H1 (cell line): ENCODE data around the gene SLC7A10. TPM values are rescaled to one million over a fixed set of nuclear protein-coding genes. Genes with fewer than 3 reads are reported as not detected.

Source experiments
- CTCF ChIA-PET: fragments of 300-600 bp; sonication (Branson Sonifier 250); formaldehyde crosslinking; loops from one replicate; lab custom pipeline; 2021; ENCODE audit not compliant: partially characterized antibody; lab: Charles Lee
- POLR2A ChIA-PET: fragments of 300-600 bp; sonication (Branson Sonifier 250); formaldehyde crosslinking; loops from one replicate; lab custom pipeline; 2021; ENCODE audit warnings: inconsistent platforms; ENCODE audit not compliant: partially characterized antibody; lab: Charles Lee
- DNase-seq, 2 experiments: peaks; one replicate each; pipeline versions ENCODE4 v3.0.0 to v3.0.0-alpha.2; 2010 to 2022; ENCODE audit warnings: low spot score in 2 of 2, low read depth in 1 of 2, mixed read lengths in 1 of 2
- FAIRE-seq: peaks from 2 replicates; lab custom pipeline; 2011; peaks lifted over from hg19 to GRCh38; lab: Jason Lieb, UNC
- H2AFZ ChIP-seq: 2 replicates; pipeline ENCODE4 v1.8.1; 2012; ENCODE audit warnings: low read length, inconsistent platforms
- H2AK5ac ChIP-seq: 2 replicates; pipeline ENCODE4 v1.6.1; 2013; ENCODE audit warnings: low read depth, low read length
- H2BK120ac ChIP-seq: replicated peaks from 2 replicates; pipeline ENCODE3; 2013; ENCODE audit warnings: low read depth, low read length, inconsistent platforms
- H2BK12ac ChIP-seq: 2 replicates; pipeline ENCODE4 v1.6.1; 2013; ENCODE audit warnings: low read depth, low read length
- H2BK15ac ChIP-seq: 2 replicates; pipeline ENCODE4 v1.6.1; 2013; ENCODE audit warnings: low read length
- H2BK20ac ChIP-seq: 2 replicates; pipeline ENCODE4 v1.6.1; 2013; ENCODE audit warnings: low read length
- H2BK5ac ChIP-seq: 2 replicates; pipeline ENCODE4 v1.6.1; 2013; ENCODE audit warnings: low read depth, low read length
- H3K14ac ChIP-seq: 2 replicates; pipeline ENCODE4 v1.6.1; 2013; ENCODE audit warnings: inconsistent platforms; ENCODE audit not compliant: insufficient read length
- H3K18ac ChIP-seq: 2 replicates; pipeline ENCODE4 v1.6.1; 2013; ENCODE audit warnings: low read length; ENCODE audit errors: extremely low read depth
- H3K23ac ChIP-seq: 2 replicates; pipeline ENCODE4 v1.6.1; 2013; ENCODE audit warnings: inconsistent platforms; ENCODE audit not compliant: insufficient read length
- H3K23me2 ChIP-seq: 2 replicates; pipeline ENCODE4 v1.6.1; 2013; ENCODE audit warnings: low read depth, low read length
- H3K27ac ChIP-seq: 2 replicates; pipeline ENCODE4 v1.6.1; 2011; ENCODE audit warnings: low read depth, low read length, inconsistent platforms
- H3K27me3 ChIP-seq, 4 experiments: replicated peaks in 1 of 4; 1 replicate in 1 of 4; 2 replicates in 3 of 4; pipeline versions ENCODE4 v1.6.1 to v1.8.1; 2011 to 2013; ENCODE audit warnings: low read length in 3 of 4, mild to moderate bottlenecking in 3 of 4, inconsistent platforms in 2 of 4, mixed read lengths in 2 of 4, moderate library complexity in 1 of 4; ENCODE audit not compliant: control insufficient read depth in 3 of 4, insufficient read depth in 3 of 4; ENCODE audit errors: extremely low read depth in 1 of 4
- H3K36me3 ChIP-seq, 4 experiments: 2 replicates each; pipeline versions ENCODE4 v1.6.1 to v1.8.1; 2011 to 2013; ENCODE audit warnings: mild to moderate bottlenecking in 4 of 4, low read length in 3 of 4, moderate library complexity in 2 of 4, control low read depth in 1 of 4, inconsistent platforms in 1 of 4; ENCODE audit not compliant: insufficient read depth in 4 of 4, control insufficient read depth in 2 of 4
- H3K4ac ChIP-seq: replicated peaks from 2 replicates; pipeline ENCODE3; 2013; ENCODE audit warnings: low read length, low read depth, mixed read lengths, inconsistent platforms; ENCODE audit not compliant: insufficient read length
- H3K4me1 ChIP-seq, 4 experiments: replicated peaks in 1 of 4; 1 replicate in 1 of 4; 2 replicates in 3 of 4; pipeline versions ENCODE4 v1.6.1 to v1.8.1; 2011 to 2013; ENCODE audit warnings: low read length in 3 of 4, inconsistent platforms in 2 of 4, mixed read lengths in 1 of 4; ENCODE audit not compliant: insufficient read depth in 4 of 4, control insufficient read depth in 3 of 4
- H3K4me2 ChIP-seq, 2 experiments: 2 replicates each; pipeline versions ENCODE4 v1.6.1 to v1.8.1; 2011 to 2013; ENCODE audit warnings: low read depth in 2 of 2, low read length in 2 of 2, control low read depth in 1 of 2, inconsistent platforms in 1 of 2, mild to moderate bottlenecking in 1 of 2; ENCODE audit not compliant: insufficient read depth in 1 of 2
- H3K4me3 ChIP-seq, 4 experiments: fragments of 200-600, 300-600 bp in 1 of 4; sonication (generic), shearing (Covaris generic), sonication (Bioruptor Twin) in 1 of 4; 2 replicates each; pipeline versions ENCODE4 v1.5.1 to v1.8.1; 2011 to 2016; ENCODE audit warnings: low read length in 4 of 4, low read depth in 3 of 4, control low read depth in 2 of 4, inconsistent platforms in 2 of 4, mild to moderate bottlenecking in 2 of 4, mixed read lengths in 1 of 4, moderate library complexity in 1 of 4; ENCODE audit not compliant: insufficient read depth in 2 of 4; ENCODE audit errors: extremely low read depth in 1 of 4
- H3K56ac ChIP-seq: replicated peaks from 2 replicates; pipeline ENCODE3; 2013; ENCODE audit warnings: low read depth, mild to moderate bottlenecking, mixed read lengths, low read length, inconsistent platforms; ENCODE audit not compliant: insufficient read length
- H3K79me1 ChIP-seq: 2 replicates; pipeline ENCODE4 v1.6.1; 2013; ENCODE audit warnings: low read depth, low read length, control low read depth
- H3K79me2 ChIP-seq, 2 experiments: 2 replicates each; pipeline versions ENCODE4 v1.6.1 to v1.8.1; 2012 to 2013; ENCODE audit warnings: low read length in 2 of 2, mild to moderate bottlenecking in 2 of 2, inconsistent platforms in 1 of 2; ENCODE audit not compliant: insufficient read depth in 2 of 2, control insufficient read depth in 1 of 2
- H3K9ac ChIP-seq, 4 experiments: replicated peaks in 1 of 4; 1 replicate in 1 of 4; 2 replicates in 3 of 4; pipeline versions ENCODE4 v1.6.1 to v1.8.1; 2011 to 2013; ENCODE audit warnings: low read depth in 3 of 4, low read length in 3 of 4, control low read depth in 2 of 4, mild to moderate bottlenecking in 2 of 4, moderate library complexity in 2 of 4, inconsistent platforms in 1 of 4; ENCODE audit errors: extremely low read depth in 1 of 4
- H3K9me3 ChIP-seq, 2 experiments: 2 replicates each; pipeline versions ENCODE4 v1.6.1 to v1.8.1; 2012 to 2013; ENCODE audit warnings: mild to moderate bottlenecking in 2 of 2, moderate library complexity in 2 of 2, control low read depth in 1 of 2, inconsistent platforms in 1 of 2, low read depth in 1 of 2, low read length in 1 of 2, mixed read lengths in 1 of 2; ENCODE audit not compliant: insufficient read depth in 2 of 2
- H4K20me1 ChIP-seq, 2 experiments: replicated peaks in 1 of 2; 2 replicates each; pipeline versions ENCODE3 to v1.8.1; 2011 to 2013; ENCODE audit warnings: inconsistent platforms in 2 of 2, low read length in 2 of 2, mild to moderate bottlenecking in 1 of 2; ENCODE audit not compliant: insufficient read depth in 2 of 2, control insufficient read depth in 1 of 2
- H4K5ac ChIP-seq: 2 replicates; pipeline ENCODE4 v1.6.1; 2013; ENCODE audit warnings: low read length, low read depth, mixed read lengths, inconsistent platforms; ENCODE audit not compliant: insufficient read length
- H4K8ac ChIP-seq: 2 replicates; pipeline ENCODE4 v1.8.0; 2013; ENCODE audit warnings: mild to moderate bottlenecking, moderate library complexity, low read length, inconsistent platforms; ENCODE audit not compliant: insufficient read depth; ENCODE audit errors: extremely low read depth
- H4K91ac ChIP-seq: replicated peaks from 2 replicates; pipeline ENCODE3; 2013; ENCODE audit warnings: low read length, mixed read lengths, inconsistent platforms; ENCODE audit not compliant: insufficient read length
- CHD2 ChIP-seq: IDR thresholded peaks from 2 replicates; pipeline ENCODE4 v1.6.1; 2012; ENCODE audit warnings: low read length, improper control_type of control experiment
- KDM1A ChIP-seq: fragments of 200-600, 300-600 bp; sonication (generic); IDR thresholded peaks from 2 replicates; pipeline ENCODE4 v1.7.1; 2016; ENCODE audit warnings: mild to moderate bottlenecking, low read length, borderline replicate concordance
- POU5F1 ChIP-seq: IDR thresholded peaks from 2 replicates; pipeline ENCODE4 v1.6.1; 2011; ENCODE audit warnings: low read depth, mild to moderate bottlenecking, low read length, moderate library complexity
- WGBS, 2 experiments: shearing (Covaris generic) in 1 of 2; methylation state at CpG; one replicate each; pipeline versions ENCODE4 v1.1.6 to v1.1.7; 2013 to 2015; ENCODE audit warnings: low lambda C conversion rate in 2 of 2, mixed read lengths in 2 of 2, inconsistent platforms in 1 of 2, low coverage in 1 of 2, missing lambda C conversion rate in 1 of 2; ENCODE audit not compliant: insufficient replicate concordance in 2 of 2, insufficient coverage in 1 of 2, insufficient read length in 1 of 2; ENCODE audit errors: extremely low coverage in 1 of 2, missing lambda C conversion rate in 1 of 2; 5-methylcytosine and 5-hydroxymethylcytosine counted together
- polyA plus RNA-seq, 7 experiments: library from polyadenylated mRNA; depleted of rRNA in 3 of 7; stranded (reverse) in 5 of 7; unstranded in 2 of 7; fragments of >200 nt in 5 of 7; fragments of 200-250 nt in 2 of 7; gene quantifications; 1 replicate in 5 of 7; 2 replicates in 1 of 7; 4 replicates in 1 of 7; pipeline versions ENCODE4 v1.2.1 to v1.2.3, GENCODE V29; 2011 to 2013; ENCODE audit warnings: missing spikeins in 2 of 7, mixed read lengths in 2 of 7
- total RNA-seq: library from RNA; stranded (reverse); fragmentation: NEBNext Ultra II Directional; extraction: Animal tissue kit (Norgen Biotek cat#: 25700); gene quantifications from 2 replicates; pipeline ENCODE4 v1.2.1, GENCODE V29; 2021

The SLC7A10 gene
- total and polyA plus RNA-seq, 2 of the 8 experiments (the other 6 are each of a cell fraction or from before 2014, with no cell fraction given), result 3.7 to 7.1 TPM

DNA sequence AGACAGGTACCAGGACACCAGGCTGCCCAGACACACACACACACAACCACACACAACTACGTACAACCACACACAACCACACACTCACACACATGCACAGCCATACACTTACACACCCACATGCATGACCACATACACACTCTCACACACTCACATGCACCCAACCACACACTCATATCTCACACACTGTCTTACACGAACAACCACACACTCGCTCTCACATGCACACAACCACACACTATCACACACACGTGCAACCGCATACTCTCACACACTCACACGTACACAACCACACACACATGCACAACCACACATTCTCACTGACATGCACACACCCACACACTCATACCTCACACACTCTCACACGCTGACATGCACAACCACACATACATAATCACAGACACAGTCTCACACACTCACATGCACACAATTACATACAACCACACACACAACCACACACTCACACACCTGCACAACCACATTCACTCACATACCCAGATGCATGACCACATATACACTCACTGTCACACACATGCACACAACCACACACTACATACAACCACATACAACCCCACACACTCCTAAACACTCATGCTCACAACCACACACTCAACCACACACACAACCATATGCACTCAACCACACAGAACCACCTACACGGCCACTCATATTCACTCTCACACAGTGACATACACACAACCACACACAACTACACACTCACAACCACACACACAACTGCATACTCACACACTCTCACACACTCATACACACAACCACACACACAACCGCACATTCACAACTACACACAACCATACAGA is 7.6 kb upstream of the SLC7A10 start:
- peak overlapping the region; percentile 96 for H2AK5ac ChIP-seq
- H3K79me2 ChIP-seq, result no peaks in the 10 kb centered on the region
- H2AFZ ChIP-seq, result no peak overlapping the region
- TF ChIP-seq POU5F1 (no peak), KDM1A (no peak), CHD2 (no peak)
- no peak overlapping the region for H4K8ac ChIP-seq
- H3K36me3 ChIP-seq, result no peaks in the 10 kb centered on the region
- no peak overlapping the region for H3K18ac ChIP-seq
- 0 out of 2 replicates have a peak overlapping the region, but pooled peaks have one; percentile 63 for H2BK5ac ChIP-seq
- no peak for DNase-seq
- H4K20me1 ChIP-seq, result peaks cover 0 to 6% of the 10 kb centered on the region in 2 experiments
- no peaks in the 10 kb centered on the region; a peak in 1 of 7 replicates for H3K27me3 ChIP-seq
- no peak overlapping the region for H4K5ac ChIP-seq
- no peak overlapping the region for H3K56ac ChIP-seq
- no peaks in the 10 kb centered on the region for H3K79me1 ChIP-seq
- no peak for FAIRE-seq
- H3K4me3 ChIP-seq, result no peak overlapping the region
- H3K4ac ChIP-seq, result no peak overlapping the region
- no peak overlapping the region for H3K9ac ChIP-seq
- WGBS, 2 experiments, result 92 to 100% methylated on average over 3 to 9 of the region's 9 CpGs
- H4K91ac ChIP-seq, result no peak overlapping the region
- H3K14ac ChIP-seq, result no peak overlapping the region
- peaks cover 9% of the 10 kb centered on the region for H3K23me2 ChIP-seq
- no peak overlapping the region for H2BK20ac ChIP-seq
- H2BK15ac ChIP-seq, result peak overlapping the region; percentile 47; the same call in 1 of the 2 replicates
- ChIA-PET CTCF (interaction anchor here (15.1 kb wide), 1 partner anchor 169 kb away, joined by 426 read pairs; no protein-coding TSS in a partner anchor), POLR2A (no interaction called here)
- no peak overlapping the region for H3K23ac ChIP-seq
- H2BK12ac ChIP-seq, result peak overlapping the region; percentile 90
- no peaks in the 10 kb centered on the region; a peak in 1 of 7 replicates for H3K4me1 ChIP-seq
- H3K27ac ChIP-seq, result no peak overlapping the region
- H3K9me3 ChIP-seq, result 0 out of 4 replicates have a peak, but pooled peaks cover 0 to 6% of the 10 kb centered on the region in 2 experiments
- no peak overlapping the region for H3K4me2 ChIP-seq
- no peak overlapping the region for H2BK120ac ChIP-seq
